HepG2 (cell line): Measurements from ENCODE around the gene GNAI2. TPM values are rescaled to one million over a fixed set of nuclear protein-coding genes. Genes with fewer than 3 reads are reported as not detected.

Experiments used
- ATF6 ChIP-seq: sonication (generic); formaldehyde crosslinking; conservative IDR thresholded peaks from 2 replicates; pipeline ENCODE4 v1.4.0; 2020; ENCODE audit warnings: missing genetic modification reagents
- CEBPB ChIP-seq: IDR thresholded peaks from 2 replicates; pipeline ENCODE4 v1.6.1; 2011; ENCODE audit warnings: low read depth, low read length, improper control_type of control experiment, borderline replicate concordance
- FOXC1 ChIP-seq: sonication (generic); formaldehyde crosslinking; IDR thresholded peaks from 2 replicates; pipeline ENCODE4 v1.8.0; 2022; ENCODE audit warnings: mild to moderate bottlenecking, missing genetic modification reagents, borderline replicate concordance
- PATZ1 ChIP-seq: sonication (generic); formaldehyde crosslinking; IDR thresholded peaks from 2 replicates; pipeline ENCODE4 v1.4.0; 2020; ENCODE audit warnings: missing genetic modification reagents
- PTBP1 ChIP-seq: fragments of 200-400 bp; formaldehyde crosslinking; IDR thresholded peaks from 2 replicates; pipeline ENCODE4 v1.6.1; 2018; ENCODE audit warnings: low read length, low read depth; ENCODE audit not compliant: poor library complexity, severe bottlenecking
- TERF1 ChIP-seq: sonication (generic); formaldehyde crosslinking; IDR thresholded peaks from 2 replicates; pipeline ENCODE4 v1.8.0; 2022; ENCODE audit warnings: mild to moderate bottlenecking, missing genetic modification reagents, moderate library complexity
- WIZ ChIP-seq: sonication (generic); formaldehyde crosslinking; IDR thresholded peaks from 2 replicates; pipeline ENCODE4 v1.5.1; 2020; ENCODE audit warnings: mild to moderate bottlenecking, missing genetic modification reagents
- ZBTB1 ChIP-seq: sonication (generic); formaldehyde crosslinking; IDR thresholded peaks from 2 replicates; pipeline ENCODE4 v1.4.0; 2020; ENCODE audit warnings: missing genetic modification reagents, borderline replicate concordance
- ZC3H13 ChIP-seq: sonication (generic); formaldehyde crosslinking; IDR thresholded peaks from 2 replicates; pipeline ENCODE4 v1.8.1; 2023; ENCODE audit warnings: mild to moderate bottlenecking, missing genetic modification reagents, moderate library complexity
- ZFP91 ChIP-seq: sonication (generic); formaldehyde crosslinking; IDR thresholded peaks from 2 replicates; pipeline ENCODE4 v1.9.0; 2022; ENCODE audit warnings: missing genetic modification reagents, mild to moderate bottlenecking, borderline replicate concordance
- ZNF562 ChIP-seq: sonication (generic); formaldehyde crosslinking; IDR thresholded peaks from 2 replicates; pipeline ENCODE4 v1.8.0; 2022; ENCODE audit warnings: missing genetic modification reagents, borderline replicate concordance
- ZNF639 ChIP-seq: conservative IDR thresholded peaks from 2 replicates; pipeline ENCODE4 v1.6.1; 2018; ENCODE audit warnings: missing genetic modification reagents
- ZNF687 ChIP-seq: sonication (generic); formaldehyde crosslinking; IDR thresholded peaks from 2 replicates; pipeline ENCODE4 v1.5.1; 2020; ENCODE audit warnings: mild to moderate bottlenecking, missing genetic modification reagents, moderate library complexity
- polyA plus RNA-seq, 8 experiments: library from polyadenylated mRNA; depleted of rRNA in 3 of 8; stranded (reverse) in 7 of 8; unstranded in 1 of 8; fragments of >200 nt; fragmentation: Illumina TruSeq in 4 of 8; extraction: Trizol in 4 of 8; gene quantifications; 2 replicates each; pipeline versions ENCODE4 v1.2.1 to v1.2.3, GENCODE V29; 2011 to 2016; ENCODE audit warnings: low read depth in 4 of 8, missing spikeins in 1 of 8, mixed read lengths in 1 of 8; ENCODE audit not compliant: insufficient read depth in 1 of 8
- total RNA-seq, 5 experiments: library from RNA; depleted of rRNA; stranded (reverse); fragments of >200 nt; fragmentation: Illumina TruSeq; extraction: Trizol; gene quantifications; 2 replicates each; pipeline ENCODE4 v1.2.3, GENCODE V29; 2016; ENCODE audit warnings: low read depth in 1 of 5

GNAI2 gene
- total and polyA plus RNA-seq, 2 of the 13 experiments (the other 11 are each of a cell fraction or from before 2014, with no cell fraction given): 51.1 to 66.2 TPM

- TF ChIP-seq ZFP91 (CRISPR knock-in tag) (peak; percentile 89), CEBPB (no peak), WIZ (CRISPR knock-in tag) (no peak; the same call in 1 of the 2 replicates), FOXC1 (CRISPR knock-in tag) (no peak; the same call in 1 of the 2 replicates), ZC3H13 (CRISPR knock-in tag) (peak; percentile 60; the same call in 1 of the 2 replicates), ZNF687 (CRISPR knock-in tag) (peak; percentile 92), TERF1 (CRISPR knock-in tag) (no peak), PATZ1 (CRISPR knock-in tag) (peak; percentile 36; the same call in 1 of the 2 replicates), ZBTB1 (no peak), ZNF562 (no peak), PTBP1 (no peak), ATF6 (no peak), ZNF639 (CRISPR knock-in tag) (peak; percentile 67; the same call in 1 of the 2 replicates)
Measured at GRCh38 chr3:50292159-50293078, 56.4 kb downstream of the GNAI2 start, which contains the start of gene IFRD2 (continued).
